HepG2 (cell line): ENCODE results near the gene ITIH3. TPM values are rescaled to one million over a fixed set of nuclear protein-coding genes. Genes with fewer than 3 reads are reported as not detected.

Source experiments
- ATAC-seq: fragments of 200-7000 bp; cut with Tn5 transposase; 3 replicates; pipeline ENCODE4 v1.9.1; 2020; ENCODE audit warnings: mild to moderate bottlenecking, moderate library complexity
- BruUV-seq: library from RNA; stranded (reverse); fragments of 400-500 nt; replicated peaks from 2 replicates; lab custom pipeline; 2021; lab: Mats Ljungman, UMichigan
- CTCF ChIA-PET: fragments of 300-600 bp; formaldehyde crosslinking; extraction: SDS; loops from one replicate; lab custom pipeline; 2021; ENCODE audit warnings: low total read pairs, inconsistent platforms, low intra/inter-chr PET ratio; lab: Yijun Ruan, JAX
- POLR2A ChIA-PET: fragments of 350-600 bp; sonication (Branson Sonifier 250); formaldehyde crosslinking; loops from one replicate; lab custom pipeline; 2020; ENCODE audit warnings: antibody characterized with exemption, inconsistent platforms; lab: Yijun Ruan, JAX
- DNase-seq: peaks from one replicate; pipeline ENCODE4 v3.0.0-alpha.2; 2015; ENCODE audit warnings: low spot score
- FAIRE-seq: peaks from 3 replicates; lab custom pipeline; 2011; peaks lifted over from hg19 to GRCh38; lab: Jason Lieb, UNC
- H2AFZ ChIP-seq: one replicate; pipeline ENCODE4 v1.6.1; 2011; ENCODE audit warnings: low read length, inconsistent platforms
- H3K27ac ChIP-seq: fragments of 300-600 bp; 3 replicates; pipeline ENCODE4 v1.8.0; 2011; ENCODE audit warnings: mixed run types, mild to moderate bottlenecking, mixed read lengths, low read length, inconsistent platforms; ENCODE audit not compliant: insufficient read depth; ENCODE audit errors: extremely low read length
- H3K27me3 ChIP-seq, 2 experiments: fragments of 200-600 bp in 1 of 2; 2 replicates in 1 of 2; 3 replicates in 1 of 2; pipeline versions ENCODE4 v1.6.0 to v1.8.0; 2011; ENCODE audit warnings: low read length in 2 of 2, mild to moderate bottlenecking in 2 of 2, moderate library complexity in 2 of 2, inconsistent platforms in 1 of 2; ENCODE audit not compliant: insufficient read depth in 2 of 2, control insufficient read depth in 1 of 2
- H3K36me3 ChIP-seq, 2 experiments: fragments of 200-600 bp in 1 of 2; replicated peaks in 1 of 2; 2 replicates in 1 of 2; 3 replicates in 1 of 2; pipeline versions ENCODE4 v1.5.1 to v1.8.0; 2011; ENCODE audit warnings: low read length in 2 of 2, inconsistent platforms in 1 of 2; ENCODE audit not compliant: insufficient read depth in 2 of 2, control insufficient read depth in 1 of 2
- H3K4me1 ChIP-seq: 2 replicates; pipeline ENCODE4 v1.5.1; 2012; ENCODE audit warnings: low read length, inconsistent platforms; ENCODE audit not compliant: insufficient read depth
- H3K4me2 ChIP-seq: 2 replicates; pipeline ENCODE4 v1.6.0; 2011; ENCODE audit warnings: low read depth, low read length, inconsistent platforms
- H3K4me3 ChIP-seq, 3 experiments: fragments of 200-600 bp in 1 of 3; sonication (generic), shearing (Covaris generic) in 1 of 3; replicated peaks in 1 of 3; 2 replicates each; pipeline ENCODE4 v1.5.1; 2011 to 2016; ENCODE audit warnings: low read length in 3 of 3, inconsistent platforms in 2 of 3, low read depth in 2 of 3, mild to moderate bottlenecking in 2 of 3, control low read depth in 1 of 3, mixed read lengths in 1 of 3; ENCODE audit not compliant: insufficient read depth in 1 of 3
- H3K79me2 ChIP-seq: one replicate; pipeline ENCODE4 v1.6.1; 2011; ENCODE audit warnings: low read length, inconsistent platforms; ENCODE audit not compliant: insufficient read depth
- H3K9ac ChIP-seq: 2 replicates; pipeline ENCODE4 v1.6.0; 2011; ENCODE audit warnings: mild to moderate bottlenecking, low read depth, low read length, inconsistent platforms; ENCODE audit not compliant: insufficient read depth
- H3K9me3 ChIP-seq: 2 replicates; pipeline ENCODE4 v1.5.1; 2012; ENCODE audit warnings: mild to moderate bottlenecking, low read length
- H4K20me1 ChIP-seq: 2 replicates; pipeline ENCODE4 v1.6.0; 2011; ENCODE audit warnings: inconsistent platforms, mild to moderate bottlenecking, low read length, moderate library complexity; ENCODE audit not compliant: insufficient read depth
- ARID2 ChIP-seq: sonication (generic); formaldehyde crosslinking; IDR thresholded peaks from 2 replicates; pipeline ENCODE4 v1.8.1; 2022; ENCODE audit warnings: mild to moderate bottlenecking, missing genetic modification reagents, borderline replicate concordance
- E2F5 ChIP-seq: sonication (generic); formaldehyde crosslinking; conservative IDR thresholded peaks from 2 replicates; pipeline ENCODE4 v1.4.0; 2020; ENCODE audit warnings: missing genetic modification reagents
- IRX3 ChIP-seq: sonication (generic); formaldehyde crosslinking; IDR thresholded peaks from 2 replicates; pipeline ENCODE4 v1.8.1; 2023; ENCODE audit warnings: mild to moderate bottlenecking, low read depth, missing genetic modification reagents, borderline replicate concordance
- MATR3 ChIP-seq: sonication (generic); formaldehyde crosslinking; IDR thresholded peaks from 2 replicates; pipeline ENCODE4 v1.4.0; 2020; ENCODE audit warnings: missing genetic modification reagents
- MTA1 ChIP-seq: sonication (generic); formaldehyde crosslinking; IDR thresholded peaks from 2 replicates; pipeline ENCODE4 v1.4.0; 2020; ENCODE audit warnings: missing genetic modification reagents, mild to moderate bottlenecking, borderline replicate concordance
- ZNF790 ChIP-seq: sonication (generic); formaldehyde crosslinking; IDR thresholded peaks from 2 replicates; pipeline ENCODE4 v1.8.0; 2022; ENCODE audit warnings: missing genetic modification reagents, mild to moderate bottlenecking, borderline replicate concordance
- WGBS: methylation state at CpG from one replicate; pipeline ENCODE4 v1.1.6; 2017; ENCODE audit warnings: low lambda C conversion rate; 5-methylcytosine and 5-hydroxymethylcytosine counted together
- in situ Hi-C: cut with HindIII; loops from 2 replicates; pipeline ENCODE4 v1.10.0; 2017; ENCODE audit warnings: low pct_unique_long_range_greater_than_20kb; ENCODE audit not compliant: extremely low pct_ligation_motif_present
- intact Hi-C: fragments of 100-400 bp; cut with micrococcal nuclease; formaldehyde crosslinking; loops from one replicate; pipeline ENCODE4 v1.10.0; 2022; ENCODE audit not compliant: unreplicated experiment
- polyA plus RNA-seq, 8 experiments: library from polyadenylated mRNA; depleted of rRNA in 3 of 8; stranded (reverse) in 7 of 8; unstranded in 1 of 8; fragments of >200 nt; fragmentation: Illumina TruSeq in 4 of 8; extraction: Trizol in 4 of 8; gene quantifications; 2 replicates each; pipeline versions ENCODE4 v1.2.1 to v1.2.3, GENCODE V29; 2011 to 2016; ENCODE audit warnings: low read depth in 4 of 8, missing spikeins in 1 of 8, mixed read lengths in 1 of 8; ENCODE audit not compliant: insufficient read depth in 1 of 8
- total RNA-seq, 5 experiments: library from RNA; depleted of rRNA; stranded (reverse); fragments of >200 nt; fragmentation: Illumina TruSeq; extraction: Trizol; gene quantifications; 2 replicates each; pipeline ENCODE4 v1.2.3, GENCODE V29; 2016; ENCODE audit warnings: low read depth in 1 of 5
- TF ChIP-seq, protein P1 (sequence below): sonication (generic); formaldehyde crosslinking; IDR thresholded peaks from 2 replicates; pipeline ENCODE4 v1.5.0; 2020; ENCODE audit warnings: missing genetic modification reagents
- TF ChIP-seq, protein P2 (sequence below): sonication (generic); formaldehyde crosslinking; IDR thresholded peaks from 2 replicates; pipeline ENCODE4 v1.9.0; 2022; ENCODE audit warnings: missing genetic modification reagents, mild to moderate bottlenecking, borderline replicate concordance

Gene ITIH3
- total and polyA plus RNA-seq, 2 of the 13 experiments (the other 11 are each of a cell fraction or from before 2014, with no cell fraction given): 105 to 632 TPM

DNA sequence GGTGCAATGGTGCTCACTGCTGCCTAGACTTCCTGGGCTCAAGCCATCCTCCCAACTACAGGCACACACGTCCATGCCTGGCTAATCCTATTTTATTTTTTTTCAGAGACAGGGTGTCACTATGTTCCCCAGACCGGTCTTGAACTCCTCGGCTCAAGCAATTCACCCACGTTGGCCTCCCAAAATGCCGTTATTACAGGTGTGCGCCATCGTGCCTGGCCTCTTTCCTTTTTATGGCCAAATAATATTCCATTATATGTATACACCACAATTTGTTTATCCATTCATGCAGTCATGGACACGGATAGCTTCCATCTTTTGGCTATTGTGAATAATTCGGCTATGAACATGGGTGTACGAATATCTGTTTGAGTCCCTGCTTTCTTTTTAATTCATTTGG is 22.9 kb upstream of the ITIH3 start:
- CTCF ChIA-PET: no interaction called here
- H4K20me1 ChIP-seq: no peaks in the 10 kb centered on the region

More for the DNA sequence above, 22.9 kb upstream of the ITIH3 start:
- no peak for ATAC-seq
- intact Hi-C loops (loop anchor here (2.0 to 10.0 kb wide), 2 partner anchors 15 to 53 kb away; no protein-coding TSS in a partner anchor), in situ Hi-C loops (no loop called here)
- POLR2A ChIA-PET: interaction anchor here (1.3 to 18.4 kb wide), 8 partner anchors 8 to 66 kb away, joined by 3 to 466 read pairs (median 10); partner anchors contain the start of genes GLT8D1, ITIH3 and SPCS1
- Histone ChIP-seq H3K79me2 (peaks cover 17% of the 10 kb centered on the region), H3K4me1 (peaks cover 70% of the 10 kb centered on the region), H3K9ac (peak overlapping the region; percentile 79; the same call in 1 of the 2 replicates), H3K36me3 (peaks cover 3 to 13% of the 10 kb centered on the region in 2 experiments; a peak in 3 of 5 replicates), H3K4me2 (peak overlapping the region; percentile 94), H2AFZ (no peak overlapping the region), H3K4me3 (no peak overlapping the region), H3K27ac (peak overlapping the region; percentile 80), H3K27me3 (no peaks in the 10 kb centered on the region), H3K9me3 (no peaks in the 10 kb centered on the region)
- no peak for TF ChIP-seq IRX3 (CRISPR knock-in tag)
- TF ChIP-seq, protein P1, sequence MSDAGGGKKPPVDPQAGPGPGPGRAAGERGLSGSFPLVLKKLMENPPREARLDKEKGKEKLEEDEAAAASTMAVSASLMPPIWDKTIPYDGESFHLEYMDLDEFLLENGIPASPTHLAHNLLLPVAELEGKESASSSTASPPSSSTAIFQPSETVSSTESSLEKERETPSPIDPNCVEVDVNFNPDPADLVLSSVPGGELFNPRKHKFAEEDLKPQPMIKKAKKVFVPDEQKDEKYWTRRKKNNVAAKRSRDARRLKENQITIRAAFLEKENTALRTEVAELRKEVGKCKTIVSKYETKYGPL: no peak
- no peak for TF ChIP-seq MTA1 (CRISPR knock-in tag)
- TF ChIP-seq ARID2 (CRISPR knock-in tag): no peak
- TF ChIP-seq MATR3 (CRISPR knock-in tag): no peak
- no peak for TF ChIP-seq E2F5
- TF ChIP-seq, protein P2, sequence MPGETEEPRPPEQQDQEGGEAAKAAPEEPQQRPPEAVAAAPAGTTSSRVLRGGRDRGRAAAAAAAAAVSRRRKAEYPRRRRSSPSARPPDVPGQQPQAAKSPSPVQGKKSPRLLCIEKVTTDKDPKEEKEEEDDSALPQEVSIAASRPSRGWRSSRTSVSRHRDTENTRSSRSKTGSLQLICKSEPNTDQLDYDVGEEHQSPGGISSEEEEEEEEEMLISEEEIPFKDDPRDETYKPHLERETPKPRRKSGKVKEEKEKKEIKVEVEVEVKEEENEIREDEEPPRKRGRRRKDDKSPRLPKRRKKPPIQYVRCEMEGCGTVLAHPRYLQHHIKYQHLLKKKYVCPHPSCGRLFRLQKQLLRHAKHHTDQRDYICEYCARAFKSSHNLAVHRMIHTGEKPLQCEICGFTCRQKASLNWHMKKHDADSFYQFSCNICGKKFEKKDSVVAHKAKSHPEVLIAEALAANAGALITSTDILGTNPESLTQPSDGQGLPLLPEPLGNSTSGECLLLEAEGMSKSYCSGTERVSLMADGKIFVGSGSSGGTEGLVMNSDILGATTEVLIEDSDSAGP (CRISPR knock-in tag): no peak
- no peak for TF ChIP-seq ZNF790 (CRISPR knock-in tag)
- no TSS peak for BruUV-seq
- no peak for FAIRE-seq
- WGBS: 94% methylated on average over 10 of the region's 10 CpGs
- no peak for DNase-seq
